ENCODE results near the gene SPAG17. TPM values are rescaled to one million over a fixed set of nuclear protein-coding genes. Genes with fewer than 3 reads are reported as not detected.

SPAG17 gene
- total RNA-seq, 2 experiments from 2014 or later = not detected

- Histone ChIP-seq H2AFZ (ENCODE audit: low read length) (no peak overlapping the region), H3K4me2 (ENCODE audit: low read length) (no peak overlapping the region), H3K4me3 (ENCODE audit: low read depth, low read length, poor library complexity, severe bottlenecking) (no peak overlapping the region), H3K27ac (ENCODE audit: low read depth, low read length, poor library complexity, severe bottlenecking) (no peak overlapping the region), H3K4me1 (ENCODE audit: insufficient read depth, low read length, poor library complexity, severe bottlenecking) (no peaks in the 10 kb centered on the region), H3K9me3 (ENCODE audit: low read length) (no peaks in the 10 kb centered on the region), H4K20me1 (ENCODE audit: insufficient read depth, low read length) (no peaks in the 10 kb centered on the region), H3K36me3 (ENCODE audit: insufficient read depth, low read length) (peaks cover 45% of the 10 kb centered on the region), H3K9me2 (ENCODE audit: insufficient read depth, low read length) (no peaks in the 10 kb centered on the region), H3K79me2 (ENCODE audit: insufficient read depth, low read depth, low read length) (no peaks in the 10 kb centered on the region)
- ChIA-PET POLR2A (interaction anchor here (2.7 kb wide), 1 partner anchor 10 kb away, joined by 15 read pairs; no protein-coding TSS in a partner anchor), CTCF (ENCODE audit: unreplicated experiment) (no interaction called here)
- intact Hi-C loops (cut with micrococcal nuclease; ENCODE audit: unreplicated experiment) = no loop called here
- BruUV-seq (replicated peaks) = no TSS peak
- DNase-seq (ENCODE audit: low spot score) = no peak
- no peak for TF ChIP-seq EZH2phosphoT487 (IDR thresholded peaks at IDR 0.05; ENCODE audit: borderline replicate concordance, low read depth, low read length)
- no peak for TF ChIP-seq CTCF (conservative IDR thresholded peaks at IDR 0.05; ENCODE audit: low read length)
These were observed 280.0 kb downstream of the SPAG17 start for GRCh38 chr1:117905019-117905418.

- Histone ChIP-seq H3K36me3 (ENCODE audit: insufficient read depth, low read length) (peaks cover 42% of the 10 kb centered on the region), H3K9me2 (ENCODE audit: insufficient read depth, low read length) (no peaks in the 10 kb centered on the region), H3K4me1 (ENCODE audit: insufficient read depth, low read length, poor library complexity, severe bottlenecking) (no peaks in the 10 kb centered on the region), H3K9me3 (ENCODE audit: low read length) (no peaks in the 10 kb centered on the region), H3K4me2 (ENCODE audit: low read length) (no peak overlapping the region), H3K79me2 (ENCODE audit: insufficient read depth, low read depth, low read length) (no peaks in the 10 kb centered on the region), H2AFZ (ENCODE audit: low read length) (no peak overlapping the region), H3K27ac (ENCODE audit: low read depth, low read length, poor library complexity, severe bottlenecking) (no peak overlapping the region), H4K20me1 (ENCODE audit: insufficient read depth, low read length) (no peaks in the 10 kb centered on the region), H3K4me3 (ENCODE audit: low read depth, low read length, poor library complexity, severe bottlenecking) (no peak overlapping the region)
- BruUV-seq (replicated peaks) = no TSS peak
- DNase-seq (ENCODE audit: low spot score) = no peak
- ChIA-PET POLR2A (interaction anchor here (0.7 kb wide), 1 partner anchor 112 kb away, joined by 4 read pairs; no protein-coding TSS in a partner anchor), CTCF (ENCODE audit: unreplicated experiment) (no interaction called here)
- TF ChIP-seq EZH2phosphoT487 (IDR thresholded peaks at IDR 0.05; ENCODE audit: borderline replicate concordance, low read depth, low read length) = no peak
- TF ChIP-seq CTCF (conservative IDR thresholded peaks at IDR 0.05; ENCODE audit: low read length) = no peak
- intact Hi-C loops (cut with micrococcal nuclease; ENCODE audit: unreplicated experiment) = no loop called here
These were observed 280.5 kb downstream of the SPAG17 start for GRCh38 chr1:117904485-117904884.

Measured in OCI-LY7 (cell line).